HEK293 (cell line): ENCODE data around the gene BEST2.

Experiments used
- CTCF ChIA-PET: fragments of 350-600 bp; formaldehyde crosslinking; extraction: SDS; loops from one replicate; lab custom pipeline; 2021; ENCODE audit warnings: antibody characterized with exemption; lab: Yijun Ruan, JAX
- POLR2A ChIA-PET: fragments of 300-600 bp; formaldehyde crosslinking; extraction: SDS; loops from one replicate; lab custom pipeline; 2020; ENCODE audit warnings: antibody characterized with exemption, inconsistent platforms; lab: Yijun Ruan, JAX
- H3K27ac ChIP-seq: fragments of 200-500 bp; sonication (Bioruptor generic); 2 replicates; pipeline ENCODE4 v1.5.1; 2014; ENCODE audit warnings: low read depth, low read length, control low read depth, inconsistent platforms; ENCODE audit errors: extremely low read depth
- H3K36me3 ChIP-seq, 2 experiments: fragments of 200-500 bp in 1 of 2; sonication (Bioruptor generic) in 1 of 2; 1 replicate in 1 of 2; 2 replicates in 1 of 2; pipeline ENCODE4 v1.5.1; 2014 to 2017; ENCODE audit warnings: inconsistent platforms in 2 of 2, low read length in 2 of 2; ENCODE audit not compliant: control insufficient read depth in 2 of 2, insufficient read depth in 1 of 2
- H3K4me1 ChIP-seq: fragments of 200-500 bp; sonication (Bioruptor generic); 2 replicates; pipeline ENCODE4 v1.5.1; 2014; ENCODE audit warnings: mild to moderate bottlenecking, low read length, inconsistent platforms; ENCODE audit not compliant: control insufficient read depth, insufficient read depth
- H3K4me3 ChIP-seq: 2 replicates; pipeline ENCODE4 v1.5.1; 2011; ENCODE audit warnings: low read depth, mild to moderate bottlenecking, control low read depth, low read length, moderate library complexity
- H3K9me3 ChIP-seq: fragments of 200-500 bp; sonication (Bioruptor generic); 2 replicates; pipeline ENCODE4 v1.5.1; 2014; ENCODE audit warnings: low read depth, low read length, inconsistent platforms; ENCODE audit not compliant: control insufficient read depth, insufficient read depth
- BCL11B ChIP-seq: fragments of 450-650 bp; formaldehyde crosslinking; IDR thresholded peaks from 2 replicates; pipeline ENCODE4 v1.5.1; 2016; ENCODE audit warnings: low read depth, missing biosample characterization, missing genetic modification characterization
- GLI4 ChIP-seq: fragments of 450-650 bp; formaldehyde crosslinking; IDR thresholded peaks from 2 replicates; pipeline ENCODE4 v1.5.1; 2016; ENCODE audit warnings: missing biosample characterization, missing genetic modification characterization
- KLF17 ChIP-seq: fragments of 450-650 bp; formaldehyde crosslinking; IDR thresholded peaks from 2 replicates; pipeline ENCODE4 v1.5.1; 2016; ENCODE audit warnings: missing biosample characterization, missing genetic modification characterization
- MYNN ChIP-seq: fragments of 450-650 bp; formaldehyde crosslinking; IDR thresholded peaks from 2 replicates; pipeline ENCODE4 v1.5.1; 2016; ENCODE audit warnings: missing biosample characterization, missing genetic modification characterization, borderline replicate concordance
- REPIN1 ChIP-seq: fragments of 450-650 bp; formaldehyde crosslinking; IDR thresholded peaks from 2 replicates; pipeline ENCODE4 v1.5.1; 2017; ENCODE audit warnings: missing biosample characterization, missing genetic modification characterization, low read depth
- TCF7L2 ChIP-seq: IDR thresholded peaks from 2 replicates; pipeline ENCODE4 v1.6.1; 2011; ENCODE audit warnings: low read depth, mild to moderate bottlenecking, inconsistent platforms, low read length, moderate library complexity, borderline replicate concordance
- TRIM28 ChIP-seq: IDR thresholded peaks from 2 replicates; pipeline ENCODE4 v1.6.1; 2011; ENCODE audit warnings: low read length, control low read depth, borderline replicate concordance
- ZBTB21 ChIP-seq: fragments of 450-650 bp; formaldehyde crosslinking; IDR thresholded peaks from 2 replicates; pipeline ENCODE4 v1.5.1; 2017; ENCODE audit warnings: missing biosample characterization, missing genetic modification characterization
- ZBTB44 ChIP-seq: fragments of 450-650 bp; IDR thresholded peaks from 2 replicates; pipeline ENCODE4 v1.5.1; 2018; ENCODE audit warnings: missing biosample characterization, mild to moderate bottlenecking, missing genetic modification characterization
- ZBTB6 ChIP-seq: fragments of 450-650 bp; formaldehyde crosslinking; IDR thresholded peaks from 2 replicates; pipeline ENCODE4 v1.5.1; 2017; ENCODE audit warnings: missing biosample characterization, missing genetic modification characterization
- ZFP37 ChIP-seq: fragments of 450-650 bp; formaldehyde crosslinking; IDR thresholded peaks from 2 replicates; pipeline ENCODE4 v1.5.1; 2016; ENCODE audit warnings: missing biosample characterization, missing genetic modification characterization
- ZFP69B ChIP-seq: fragments of 450-650 bp; formaldehyde crosslinking; IDR thresholded peaks from 2 replicates; pipeline ENCODE4 v1.5.1; 2016; ENCODE audit warnings: missing biosample characterization, missing genetic modification characterization
- ZIC2 ChIP-seq: fragments of 450-650 bp; formaldehyde crosslinking; IDR thresholded peaks from 2 replicates; pipeline ENCODE4 v1.5.1; 2016; ENCODE audit warnings: missing biosample characterization, missing genetic modification characterization
- ZNF114 ChIP-seq: fragments of 450-650 bp; formaldehyde crosslinking; IDR thresholded peaks from 2 replicates; pipeline ENCODE4 v1.5.0; 2017; ENCODE audit warnings: missing biosample characterization, missing genetic modification characterization
- ZNF146 ChIP-seq: fragments of 450-650 bp; formaldehyde crosslinking; IDR thresholded peaks from 2 replicates; pipeline ENCODE4 v1.5.1; 2016; ENCODE audit warnings: missing biosample characterization, missing genetic modification characterization
- ZNF18 ChIP-seq: fragments of 450-650 bp; formaldehyde crosslinking; IDR thresholded peaks from 2 replicates; pipeline ENCODE4 v1.5.1; 2016; ENCODE audit warnings: missing biosample characterization, missing genetic modification characterization
- ZNF202 ChIP-seq: fragments of 450-650 bp; formaldehyde crosslinking; IDR thresholded peaks from 2 replicates; pipeline ENCODE4 v1.5.1; 2016; ENCODE audit warnings: missing biosample characterization, missing genetic modification characterization, borderline replicate concordance
- ZNF23 ChIP-seq: fragments of 450-650 bp; formaldehyde crosslinking; IDR thresholded peaks from 2 replicates; pipeline ENCODE4 v1.5.1; 2016; ENCODE audit warnings: missing biosample characterization, missing genetic modification characterization, borderline replicate concordance
- ZNF311 ChIP-seq: fragments of 450-650 bp; formaldehyde crosslinking; IDR thresholded peaks from 2 replicates; pipeline ENCODE4 v1.5.1; 2017; ENCODE audit warnings: missing biosample characterization, missing genetic modification characterization, borderline replicate concordance
- ZNF398 ChIP-seq: fragments of 450-650 bp; formaldehyde crosslinking; IDR thresholded peaks from 2 replicates; pipeline ENCODE4 v1.5.1; 2017; ENCODE audit warnings: missing biosample characterization, missing genetic modification characterization
- ZNF404 ChIP-seq: fragments of 450-650 bp; formaldehyde crosslinking; IDR thresholded peaks from 2 replicates; pipeline ENCODE4 v1.5.1; 2017; ENCODE audit warnings: missing biosample characterization, missing genetic modification characterization
- ZNF530 ChIP-seq: fragments of 450-650 bp; formaldehyde crosslinking; IDR thresholded peaks from 2 replicates; pipeline ENCODE4 v1.5.1; 2016; ENCODE audit warnings: low read depth, missing biosample characterization, missing genetic modification characterization
- ZNF544 ChIP-seq: fragments of 450-650 bp; formaldehyde crosslinking; IDR thresholded peaks from 2 replicates; pipeline ENCODE4 v1.5.0; 2017; ENCODE audit warnings: missing biosample characterization, missing genetic modification characterization
- ZNF558 ChIP-seq: fragments of 450-650 bp; formaldehyde crosslinking; IDR thresholded peaks from 2 replicates; pipeline ENCODE4 v1.5.1; 2016; ENCODE audit warnings: missing biosample characterization, missing genetic modification characterization
- ZNF561 ChIP-seq: fragments of 450-650 bp; IDR thresholded peaks from 2 replicates; pipeline ENCODE4 v1.5.1; 2018; ENCODE audit warnings: missing biosample characterization, missing genetic modification characterization, borderline replicate concordance
- ZNF660 ChIP-seq: fragments of 450-650 bp; IDR thresholded peaks from 2 replicates; pipeline ENCODE4 v1.5.1; 2018; ENCODE audit warnings: missing biosample characterization, mild to moderate bottlenecking, missing genetic modification characterization
- ZNF677 ChIP-seq: fragments of 450-650 bp; IDR thresholded peaks from 2 replicates; pipeline ENCODE4 v1.5.0; 2018; ENCODE audit warnings: missing biosample characterization, mild to moderate bottlenecking, missing genetic modification characterization, moderate library complexity
- ZSCAN23 ChIP-seq: fragments of 450-650 bp; formaldehyde crosslinking; IDR thresholded peaks from 2 replicates; pipeline ENCODE4 v1.5.1; 2016; ENCODE audit warnings: missing biosample characterization, missing genetic modification characterization

The BEST2 gene

GRCh38 chr19:12792051-12792852 is 40.7 kb downstream of the BEST2 start (continued):
- TF ChIP-seq ZBTB6 (tag by site-specific recombination) (peak; percentile 63; the same call in 1 of the 2 replicates), KLF17 (tag by site-specific recombination) (0 out of 2 replicates have a peak, but pooled peaks have one; percentile 42), TRIM28 (no peak), ZNF202 (no peak), ZNF18 (tag by site-specific recombination) (no peak), ZNF311 (tag by site-specific recombination) (no peak), ZNF404 (tag by site-specific recombination) (no peak)

- Histone ChIP-seq H3K27ac (peak overlapping the region; percentile 58; the same call in 1 of the 2 replicates), H3K4me3 (peak overlapping the region; percentile 43), H3K36me3 (peaks cover 5 to 6% of the 10 kb centered on the region in 2 experiments; a peak in 2 of 3 replicates), H3K9me3 (no peaks in the 10 kb centered on the region), H3K4me1 (peaks cover 21% of the 10 kb centered on the region)
- ChIA-PET CTCF (interaction anchor here (0.5 to 16.5 kb wide), 5 partner anchors 15 to 75 kb away, joined by 3 to 386 read pairs (median 3); partner anchors contain the start of gene HOOK2), POLR2A (interaction anchor here (0.5 to 3.6 kb wide), 15 partner anchors 8 to 121 kb away, joined by 3 to 42 read pairs (median 7); partner anchors contain the start of genes DHPS, DNASE2, FBXW9 and PRDX2)
- TF ChIP-seq ZFP37 (tag by site-specific recombination), result peak; percentile 22; the same call in 1 of the 2 replicates
- no peak for TF ChIP-seq TCF7L2
- TF ChIP-seq ZNF114, result no peak
- 0 out of 2 replicates have a peak, but pooled peaks have one; percentile 8 for TF ChIP-seq ZNF660 (tag by site-specific recombination)
- no peak for TF ChIP-seq ZNF23
- no peak for TF ChIP-seq GLI4 (tag by site-specific recombination)
- no peak for TF ChIP-seq ZSCAN23 (tag by site-specific recombination)
- no peak for TF ChIP-seq ZBTB44 (tag by site-specific recombination)
- TF ChIP-seq ZNF677, result no peak
- TF ChIP-seq ZNF558, result no peak
- TF ChIP-seq ZNF146 (tag by site-specific recombination), result no peak; the same call in 1 of the 2 replicates
- peak; percentile 24; the same call in 1 of the 2 replicates for TF ChIP-seq BCL11B (tag by site-specific recombination)
- no peak for TF ChIP-seq ZFP69B (tag by site-specific recombination)
- no peak for TF ChIP-seq REPIN1 (tag by site-specific recombination)
- TF ChIP-seq ZIC2, result no peak
- no peak for TF ChIP-seq ZNF398 (tag by site-specific recombination)
- TF ChIP-seq KLF17 (tag by site-specific recombination), result no peak
- TF ChIP-seq ZNF544, result no peak
- no peak for TF ChIP-seq MYNN (tag by site-specific recombination)
- no peak for TF ChIP-seq ZNF530
- no peak for TF ChIP-seq ZNF561 (tag by site-specific recombination)
- TF ChIP-seq ZBTB21, result 0 out of 2 replicates have a peak, but pooled peaks have one; percentile 24
These were observed 41.3 kb downstream of the BEST2 start for GRCh38 chr19:12792853-12793289.
